Activated naive CD4-positive, alpha-beta T cell treated with anti-CD3 and anti-CD28 coated beads for 36 hours (primary cell): ENCODE data around the gene PIEZO2. TPM values are rescaled to one million over a fixed set of nuclear protein-coding genes. Genes with fewer than 3 reads are reported as not detected.

Source experiments
- CTCF ChIA-PET: fragments of 350-600 bp; sonication (Branson Sonifier 250); formaldehyde crosslinking; loops from one replicate; lab custom pipeline; 2021; ENCODE audit warnings: antibody characterized with exemption; lab: Charles Lee
- DNase-seq: peaks from one replicate; pipeline ENCODE4 v3.0.0-alpha.2; 2020
- H3K27ac Mint-ChIP-seq: one replicate; pipeline ENCODE4 v1.8.0; 2021; ENCODE audit warnings: mild to moderate bottlenecking, mixed read lengths
- H3K27me3 Mint-ChIP-seq: one replicate; pipeline ENCODE4 v1.8.0; 2021; ENCODE audit warnings: low read depth, mixed read lengths
- H3K36me3 Mint-ChIP-seq: one replicate; pipeline ENCODE4 v1.8.0; 2021; ENCODE audit warnings: low read depth, mixed read lengths
- H3K4me1 Mint-ChIP-seq: one replicate; pipeline ENCODE4 v1.8.0; 2021; ENCODE audit warnings: low read depth, mixed read lengths
- H3K4me3 Mint-ChIP-seq: one replicate; pipeline ENCODE4 v1.8.0; 2021; ENCODE audit warnings: mild to moderate bottlenecking, moderate library complexity, mixed read lengths
- H3K9me3 Mint-ChIP-seq: one replicate; pipeline ENCODE4 v1.8.0; 2021; ENCODE audit warnings: mixed read lengths
- intact Hi-C: fragments of 100-400 bp; cut with micrococcal nuclease; formaldehyde crosslinking; loops from one replicate; pipeline ENCODE4 v1.15.1; 2023
- total RNA-seq, 2 experiments: library from RNA; stranded (reverse); gene quantifications; one replicate each; pipeline ENCODE4 v1.2.3, GENCODE V29; 2021

Gene PIEZO2
- total RNA-seq, 2 experiments from 2014 or later, result not detected

DNA sequence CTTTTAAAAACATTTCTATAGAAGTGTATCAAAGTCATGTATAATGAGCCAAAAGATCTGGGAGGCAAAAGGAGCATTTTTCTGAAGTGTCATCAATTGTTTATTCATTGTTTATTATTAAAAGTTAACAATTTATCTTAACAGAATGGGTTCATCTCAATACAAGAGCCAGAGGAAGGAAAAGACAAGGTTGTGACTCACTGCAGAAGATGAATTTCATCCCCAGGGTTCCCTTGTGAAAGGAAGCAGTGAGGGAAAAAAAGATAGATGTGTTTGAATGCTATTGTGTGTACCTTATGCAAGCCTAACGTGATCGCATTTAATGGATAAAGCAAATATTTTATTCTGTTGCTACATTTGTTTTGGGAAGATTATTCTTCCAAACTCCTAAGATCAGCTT is 286.3 kb downstream of the PIEZO2 start:
- Mint-ChIP-seq H3K9me3 (peaks cover 12% of the 10 kb centered on the region), H3K4me1 (no peaks in the 10 kb centered on the region)

DNA sequence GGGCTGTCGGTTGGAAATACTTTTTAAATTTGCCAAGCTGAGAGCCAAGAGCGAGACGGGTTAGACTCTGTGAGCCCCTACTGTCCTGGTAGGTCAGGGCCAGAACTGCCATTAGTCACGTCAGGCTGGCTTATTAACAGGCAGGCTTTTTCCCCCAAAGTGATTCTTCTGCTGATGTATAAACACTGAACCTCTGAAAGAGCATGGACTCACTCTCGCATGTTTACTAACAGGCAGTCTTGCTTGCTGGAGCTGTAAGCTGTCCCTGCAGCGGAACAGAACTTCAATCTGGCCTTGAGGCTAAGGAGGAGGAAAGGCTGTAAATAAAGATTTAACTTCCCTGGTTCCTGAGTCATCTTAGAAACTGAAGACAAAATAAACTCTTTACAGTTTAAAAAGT is 288.4 kb downstream of the PIEZO2 start:
- H3K27ac Mint-ChIP-seq, result no peak overlapping the region
- DNase-seq, result no peak
- CTCF ChIA-PET, result no interaction called here
- intact Hi-C loops, result no loop called here
- no peak overlapping the region for H3K4me3 Mint-ChIP-seq
- H3K36me3 Mint-ChIP-seq, result no peaks in the 10 kb centered on the region
- peaks cover 12% of the 10 kb centered on the region for H3K9me3 Mint-ChIP-seq
- H3K4me1 Mint-ChIP-seq, result no peaks in the 10 kb centered on the region
- peaks cover 6% of the 10 kb centered on the region for H3K27me3 Mint-ChIP-seq

More for the DNA sequence above, 286.3 kb downstream of the PIEZO2 start:
- Mint-ChIP-seq H3K27me3 (peaks cover 6% of the 10 kb centered on the region), H3K36me3 (no peaks in the 10 kb centered on the region), H3K4me3 (no peak overlapping the region), H3K27ac (no peak overlapping the region)
- DNase-seq, result no peak
- CTCF ChIA-PET, result no interaction called here
- intact Hi-C loops, result no loop called here

DNA sequence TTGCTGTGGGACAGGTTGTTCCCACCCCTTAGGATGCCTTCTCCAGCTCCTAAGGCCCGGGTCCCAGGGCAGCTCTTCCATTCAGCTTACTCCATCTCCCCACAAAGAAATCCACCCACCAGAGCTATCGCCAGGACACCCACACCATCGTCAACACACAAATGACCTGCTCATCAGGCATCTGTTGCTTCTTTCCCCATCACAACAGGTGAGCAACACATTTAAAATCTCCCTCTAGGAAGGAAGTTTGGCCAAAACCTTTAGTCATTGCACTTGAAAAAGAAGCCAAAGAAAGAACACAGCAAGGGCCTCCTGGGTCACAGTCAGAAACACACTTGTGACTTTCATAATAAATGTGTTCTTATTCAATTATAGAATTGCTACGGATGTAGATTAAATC is 289.0 kb downstream of the PIEZO2 start:
- CTCF ChIA-PET, result no interaction called here
- DNase-seq, result no peak
- no peak overlapping the region for H3K4me3 Mint-ChIP-seq
- H3K36me3 Mint-ChIP-seq, result no peaks in the 10 kb centered on the region
- no peaks in the 10 kb centered on the region for H3K4me1 Mint-ChIP-seq
- intact Hi-C loops, result no loop called here
- peaks cover 6% of the 10 kb centered on the region for H3K27me3 Mint-ChIP-seq
- no peak overlapping the region for H3K27ac Mint-ChIP-seq
- peaks cover 10% of the 10 kb centered on the region for H3K9me3 Mint-ChIP-seq

DNA sequence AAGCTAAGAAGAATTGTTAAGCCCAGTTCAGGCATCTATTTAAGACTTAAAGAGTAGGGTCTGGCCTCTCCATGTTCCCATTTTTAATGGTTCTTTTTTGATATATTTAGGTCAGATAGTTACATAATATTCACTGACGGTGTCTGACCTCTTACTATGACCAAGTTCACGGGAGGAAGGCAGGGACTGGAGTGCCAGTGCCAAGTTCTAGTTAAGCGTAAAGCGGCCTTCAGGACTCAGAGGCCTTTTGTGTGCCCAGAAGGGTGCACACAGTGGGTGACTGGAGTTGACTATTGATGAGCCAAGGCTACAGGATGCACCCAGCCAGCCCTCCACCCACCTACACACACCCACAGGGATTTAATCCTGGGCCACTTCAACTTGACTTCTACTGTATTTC is 290.9 kb downstream of the PIEZO2 start:
- Mint-ChIP-seq H3K27ac (no peak overlapping the region), H3K27me3 (peaks cover 6% of the 10 kb centered on the region), H3K4me1 (no peaks in the 10 kb centered on the region), H3K9me3 (no peaks in the 10 kb centered on the region), H3K36me3 (no peaks in the 10 kb centered on the region), H3K4me3 (no peak overlapping the region)
- CTCF ChIA-PET, result interaction anchor here (0.8 to 1.1 kb wide), 2 partner anchors 29 to 450 kb away, joined by 3 to 4 read pairs; no protein-coding TSS in a partner anchor
- no peak for DNase-seq
- intact Hi-C loops, result loop anchor here (10.0 kb wide), 1 partner anchor 1176 kb away; no protein-coding TSS in a partner anchor

DNA sequence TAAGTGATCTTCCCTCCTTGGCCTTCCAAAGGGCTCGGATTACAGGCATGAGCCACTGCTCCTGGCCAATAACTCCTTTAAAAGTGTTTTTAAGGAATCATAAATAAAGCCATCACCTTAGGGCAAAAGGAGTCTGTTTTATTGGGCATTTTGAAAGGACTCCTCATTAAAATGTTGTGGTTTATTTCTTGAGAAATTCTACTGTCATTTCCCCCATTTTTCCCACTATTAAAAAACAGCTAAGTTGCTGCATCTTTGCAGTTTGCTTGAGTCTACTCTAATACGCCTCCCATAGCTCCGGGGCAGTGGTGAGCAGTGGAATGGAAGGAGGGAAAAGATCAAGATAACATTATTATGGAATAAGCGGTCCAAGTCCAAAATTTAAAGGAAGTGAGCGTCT is 293.2 kb downstream of the PIEZO2 start:
- H3K9me3 Mint-ChIP-seq, result no peaks in the 10 kb centered on the region
- H3K36me3 Mint-ChIP-seq, result no peaks in the 10 kb centered on the region
- no peak for DNase-seq
- H3K27ac Mint-ChIP-seq, result no peak overlapping the region
- H3K4me1 Mint-ChIP-seq, result no peaks in the 10 kb centered on the region
- H3K27me3 Mint-ChIP-seq, result peaks cover 5% of the 10 kb centered on the region
- intact Hi-C loops, result loop anchor here (10.0 kb wide), 1 partner anchor 1179 kb away; no protein-coding TSS in a partner anchor
- CTCF ChIA-PET, result interaction anchor here (1.1 kb wide), 1 partner anchor 697 kb away, joined by 4 read pairs; no protein-coding TSS in a partner anchor
- H3K4me3 Mint-ChIP-seq, result no peak overlapping the region

DNA sequence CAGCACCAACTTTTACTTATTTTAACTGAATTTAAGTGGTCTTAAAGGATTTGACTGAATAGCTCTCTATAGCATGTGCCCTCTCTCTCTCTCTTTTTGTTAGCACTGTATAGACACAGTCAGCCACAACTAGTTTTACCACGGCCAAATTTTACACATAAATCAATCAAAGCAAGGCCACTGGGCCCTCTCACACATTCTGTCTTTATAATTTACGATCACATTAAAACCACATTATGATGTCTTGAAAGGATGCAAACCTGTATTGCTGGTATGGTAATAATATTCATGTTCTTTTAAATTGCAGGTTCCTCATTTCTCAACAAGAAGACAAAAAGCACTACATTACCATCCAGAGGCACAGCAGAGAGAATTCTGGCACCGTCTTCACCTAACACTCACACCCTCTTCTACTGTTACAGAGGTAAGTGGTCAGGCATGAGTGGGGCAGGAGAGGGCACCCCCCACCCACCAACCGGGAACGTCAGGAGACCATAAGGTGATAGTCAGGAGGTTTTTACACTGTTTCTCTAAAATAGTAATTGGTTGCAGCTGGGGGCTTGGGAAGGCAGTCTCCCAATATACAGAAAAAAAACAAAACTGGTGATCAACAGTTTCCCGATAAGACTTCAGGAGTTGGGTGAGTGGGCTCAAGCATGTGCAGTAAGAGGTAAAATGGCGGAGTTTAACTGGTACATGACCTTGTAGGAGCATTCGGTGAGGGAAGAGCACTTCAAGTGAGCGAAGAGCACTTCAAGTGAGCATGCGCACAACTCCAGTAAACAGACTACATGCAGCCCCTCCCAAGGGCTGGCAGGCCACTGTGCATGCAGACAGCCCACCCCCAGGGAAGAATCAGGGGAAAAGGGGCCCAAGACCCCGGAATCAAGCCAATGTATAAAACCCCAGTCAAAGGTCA is 296.7 kb downstream of the PIEZO2 start:
- Mint-ChIP-seq H3K27me3 (peaks cover 2% of the 10 kb centered on the region), H3K36me3 (no peaks in the 10 kb centered on the region), H3K27ac (no peak overlapping the region), H3K9me3 (no peaks in the 10 kb centered on the region), H3K4me3 (no peak overlapping the region), H3K4me1 (no peaks in the 10 kb centered on the region)
- no peak for DNase-seq
- CTCF ChIA-PET, result interaction anchor here (1.0 to 3.1 kb wide), 8 partner anchors 25 to 735 kb away, joined by 3 to 20 read pairs (median 4); no protein-coding TSS in a partner anchor
- intact Hi-C loops, result loop anchor here (1.0 to 10.0 kb wide), 3 partner anchors 65 to 1182 kb away; no protein-coding TSS in a partner anchor

DNA sequence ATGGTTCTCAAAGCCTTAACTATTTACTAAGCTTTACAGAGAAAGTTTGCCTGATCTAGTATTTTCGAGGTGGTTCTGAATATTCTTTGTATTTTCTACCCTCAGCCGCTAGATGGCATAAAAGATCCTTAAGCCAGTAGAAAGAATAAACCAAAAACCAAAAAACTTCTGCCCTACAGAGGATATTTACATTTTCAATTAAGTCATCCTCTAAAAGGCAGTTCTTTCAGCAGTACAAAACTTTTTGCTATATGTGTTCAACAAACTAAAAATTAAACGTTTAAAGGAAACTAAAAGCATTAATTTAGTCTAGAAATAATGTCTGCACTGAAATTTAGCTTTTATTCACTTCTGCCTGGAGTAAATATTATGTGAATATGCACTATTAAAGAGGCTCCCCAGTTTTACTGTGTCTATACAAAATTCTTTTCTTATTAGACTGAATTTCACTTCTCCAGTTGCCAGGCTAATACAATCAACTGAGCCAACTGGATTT is 297.5 kb downstream of the PIEZO2 start:
- H3K27me3 Mint-ChIP-seq, result peaks cover 2% of the 10 kb centered on the region
- H3K4me1 Mint-ChIP-seq, result no peaks in the 10 kb centered on the region
- DNase-seq, result no peak
- no peaks in the 10 kb centered on the region for H3K9me3 Mint-ChIP-seq
- intact Hi-C loops, result loop anchor here (1.0 to 10.0 kb wide), 6 partner anchors 65 to 1183 kb away; no protein-coding TSS in a partner anchor
- H3K4me3 Mint-ChIP-seq, result no peak overlapping the region
- H3K27ac Mint-ChIP-seq, result no peak overlapping the region
- CTCF ChIA-PET, result interaction anchor here (1.0 to 3.1 kb wide), 11 partner anchors 11 to 736 kb away, joined by 3 to 20 read pairs (median 4); no protein-coding TSS in a partner anchor
- no peaks in the 10 kb centered on the region for H3K36me3 Mint-ChIP-seq

DNA sequence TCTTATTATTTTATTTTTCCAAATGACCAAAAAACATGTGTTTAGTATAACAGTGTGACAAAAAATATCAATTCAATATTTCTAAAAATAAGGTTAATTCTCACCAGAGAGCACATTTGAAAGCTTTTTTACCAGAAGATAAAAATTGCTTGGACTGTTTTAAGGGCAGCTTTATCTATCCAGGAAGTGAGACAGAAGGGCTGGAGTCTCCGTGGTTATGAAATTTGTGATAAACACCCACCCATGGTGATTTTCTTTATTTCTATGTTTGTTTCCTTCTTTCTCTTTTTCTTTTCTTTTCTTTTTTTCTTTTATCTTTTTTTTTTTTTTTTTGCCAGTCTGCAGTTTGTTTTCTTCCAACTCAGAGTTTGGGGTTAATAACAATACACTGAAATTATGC is 298.5 kb downstream of the PIEZO2 start:
- no peak overlapping the region for H3K27ac Mint-ChIP-seq
- H3K27me3 Mint-ChIP-seq, result peaks cover 4% of the 10 kb centered on the region
- no peaks in the 10 kb centered on the region for H3K4me1 Mint-ChIP-seq
- intact Hi-C loops, result loop anchor here (1.0 to 10.0 kb wide), 5 partner anchors 64 to 1184 kb away; no protein-coding TSS in a partner anchor
- H3K4me3 Mint-ChIP-seq, result no peak overlapping the region
- H3K36me3 Mint-ChIP-seq, result no peaks in the 10 kb centered on the region
- no peak for DNase-seq
- CTCF ChIA-PET, result interaction anchor here (0.6 to 3.1 kb wide), 10 partner anchors 10 to 705 kb away, joined by 3 to 20 read pairs (median 6); no protein-coding TSS in a partner anchor
- H3K9me3 Mint-ChIP-seq, result no peaks in the 10 kb centered on the region

DNA sequence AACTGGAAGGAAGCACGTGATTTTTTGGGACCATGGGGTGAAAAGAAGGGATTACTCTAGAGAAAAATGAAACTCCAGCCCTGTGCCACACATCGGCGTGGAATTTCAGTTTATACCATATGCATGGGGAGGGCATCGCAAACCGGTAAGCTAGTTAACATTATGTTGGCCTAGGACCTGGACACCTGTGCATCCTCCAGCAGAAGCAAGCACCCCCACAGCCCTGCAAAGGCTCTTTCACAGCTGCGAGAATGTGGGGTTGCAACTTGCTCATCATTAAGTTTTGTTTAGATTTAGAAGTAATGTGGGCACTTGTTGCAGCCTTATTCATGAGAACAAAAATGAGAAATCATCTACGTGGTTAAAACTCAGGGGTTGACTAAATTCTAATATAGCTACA is 299.2 kb downstream of the PIEZO2 start:
- CTCF ChIA-PET, result interaction anchor here (0.7 to 3.1 kb wide), 5 partner anchors 63 to 706 kb away, joined by 5 to 20 read pairs (median 7); no protein-coding TSS in a partner anchor
- H3K9me3 Mint-ChIP-seq, result no peaks in the 10 kb centered on the region
- no peak overlapping the region for H3K4me3 Mint-ChIP-seq
- no peak overlapping the region for H3K27ac Mint-ChIP-seq
- no peaks in the 10 kb centered on the region for H3K36me3 Mint-ChIP-seq
- intact Hi-C loops, result loop anchor here (2.0 to 10.0 kb wide), 3 partner anchors 63 to 1185 kb away; no protein-coding TSS in a partner anchor
- H3K4me1 Mint-ChIP-seq, result no peaks in the 10 kb centered on the region
- DNase-seq, result no peak
- H3K27me3 Mint-ChIP-seq, result peaks cover 5% of the 10 kb centered on the region

DNA sequence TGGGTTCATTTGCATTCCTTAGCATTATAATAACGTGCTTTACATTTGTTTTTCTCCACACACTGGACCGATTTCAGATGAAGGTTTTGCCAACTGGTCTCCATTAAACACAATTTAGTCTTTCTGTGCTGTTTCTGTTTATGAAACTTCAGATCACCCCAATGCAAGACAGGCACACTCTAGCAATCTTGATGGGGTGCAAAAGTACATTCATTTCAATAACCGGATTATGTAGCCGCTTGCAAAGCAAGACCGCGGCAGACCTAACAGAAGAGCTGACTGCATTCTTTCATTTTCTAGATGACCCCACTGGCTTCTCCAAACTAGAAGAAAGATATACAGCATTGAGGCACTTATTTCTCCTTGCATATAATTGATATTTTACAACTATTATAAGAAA is 301.5 kb downstream of the PIEZO2 start:
- intact Hi-C loops, result no loop called here
- CTCF ChIA-PET, result no interaction called here

DNA sequence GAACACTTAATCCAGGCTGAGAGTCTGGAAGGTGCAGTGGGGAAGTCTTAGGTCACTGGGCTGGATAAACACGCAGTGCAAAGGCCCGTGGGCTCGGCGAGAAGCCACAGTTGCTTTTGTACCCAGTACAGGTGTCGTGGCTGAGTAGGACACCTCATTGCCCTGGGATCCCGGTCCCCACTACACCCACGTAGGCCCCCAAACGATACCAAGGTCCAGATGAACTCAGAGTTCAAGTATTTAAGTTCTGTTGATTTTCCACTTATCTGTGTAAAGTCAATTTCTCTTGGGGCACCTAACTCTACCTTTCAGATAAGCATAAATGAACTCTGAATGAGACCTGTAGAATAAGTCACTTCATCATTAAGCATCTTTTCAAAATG is 302.0 kb downstream of the PIEZO2 start:
- intact Hi-C loops, result no loop called here
- CTCF ChIA-PET, result no interaction called here
- peaks cover 4% of the 10 kb centered on the region for H3K27me3 Mint-ChIP-seq
- H3K4me1 Mint-ChIP-seq, result no peaks in the 10 kb centered on the region
- H3K27ac Mint-ChIP-seq, result no peak overlapping the region
- no peak for DNase-seq
- no peaks in the 10 kb centered on the region for H3K36me3 Mint-ChIP-seq
- no peaks in the 10 kb centered on the region for H3K9me3 Mint-ChIP-seq
- H3K4me3 Mint-ChIP-seq, result no peak overlapping the region

More for the DNA sequence above, 301.5 kb downstream of the PIEZO2 start:
- Mint-ChIP-seq H3K4me3 (no peak overlapping the region), H3K4me1 (no peaks in the 10 kb centered on the region), H3K27me3 (peaks cover 5% of the 10 kb centered on the region), H3K9me3 (no peaks in the 10 kb centered on the region), H3K27ac (no peak overlapping the region), H3K36me3 (no peaks in the 10 kb centered on the region)
- no peak for DNase-seq
